ENCODE results near the gene GTF2A2. TPM values are rescaled to one million over a fixed set of nuclear protein-coding genes. Genes with fewer than 3 reads are reported as not detected.

GTF2A2 gene
- total RNA-seq (ENCODE audit: unreplicated experiment), result 105 TPM
- long read RNA-seq, transcript GTF2A2-202 (5 exons, 1,582 nt), result major isoform, 64 of 70 reads
- long read RNA-seq, partial matches to known transcripts, result 0 of 70 reads
- long read RNA-seq, other reads (novel, unspliced or antisense), result 1 of 70 reads

GRCh38 chr15:59656897-59657634 lies at the start of gene GTF2A2:
Gene GTF2A2, minus strand, starts transcription at chr15:59657515. Its CDS starts 5,238 bp downstream, at chr15:59652277.
- DNase-seq, result peak; percentile 96
- no peaks in the 10 kb centered on the region for H3K4me1 Mint-ChIP-seq (ENCODE audit: low read depth, unreplicated experiment)
- H3K9me3 Mint-ChIP-seq (ENCODE audit: unreplicated experiment), result no peaks in the 10 kb centered on the region
- no peak for TF ChIP-seq CTCF (IDR thresholded peaks at IDR 0.05; ENCODE audit: partially characterized antibody, unreplicated experiment)
- H3K27me3 Mint-ChIP-seq (ENCODE audit: unreplicated experiment), result no peaks in the 10 kb centered on the region
- peak within 1 kb of the TSS; percentile 80 for H3K4me3 Mint-ChIP-seq (ENCODE audit: unreplicated experiment)
- peak within 1 kb of the TSS; percentile 30 for H3K27ac Mint-ChIP-seq (ENCODE audit: unreplicated experiment)
- peaks cover 7% of the 10 kb centered on the region for H3K36me3 Mint-ChIP-seq (ENCODE audit: unreplicated experiment)

- DNase-seq, result no peak
- H3K27ac Mint-ChIP-seq (ENCODE audit: unreplicated experiment), result no peak overlapping the region
- no peak overlapping the region for H3K4me3 Mint-ChIP-seq (ENCODE audit: unreplicated experiment)
- no peaks in the 10 kb centered on the region for H3K36me3 Mint-ChIP-seq (ENCODE audit: unreplicated experiment)
- no peaks in the 10 kb centered on the region for H3K27me3 Mint-ChIP-seq (ENCODE audit: unreplicated experiment)
- no peak for TF ChIP-seq CTCF (IDR thresholded peaks at IDR 0.05; ENCODE audit: partially characterized antibody, unreplicated experiment)
- H3K4me1 Mint-ChIP-seq (ENCODE audit: low read depth, unreplicated experiment), result no peaks in the 10 kb centered on the region
- H3K9me3 Mint-ChIP-seq (ENCODE audit: unreplicated experiment), result no peaks in the 10 kb centered on the region
Observed at GRCh38 chr15:59703979-59704796, 46.9 kb upstream of the GTF2A2 start.

GRCh38 chr15:59702351-59702750 lies 45.0 kb upstream of the GTF2A2 start:
- Mint-ChIP-seq H3K4me3 (ENCODE audit: unreplicated experiment) (no peak overlapping the region), H3K36me3 (ENCODE audit: unreplicated experiment) (no peaks in the 10 kb centered on the region), H3K27ac (ENCODE audit: unreplicated experiment) (no peak overlapping the region), H3K9me3 (ENCODE audit: unreplicated experiment) (no peaks in the 10 kb centered on the region), H3K4me1 (ENCODE audit: low read depth, unreplicated experiment) (no peaks in the 10 kb centered on the region), H3K27me3 (ENCODE audit: unreplicated experiment) (no peaks in the 10 kb centered on the region)
- no peak for DNase-seq
- TF ChIP-seq CTCF (IDR thresholded peaks at IDR 0.05; ENCODE audit: partially characterized antibody, unreplicated experiment), result no peak

- Mint-ChIP-seq H3K9me3 (ENCODE audit: unreplicated experiment) (no peaks in the 10 kb centered on the region), H3K27me3 (ENCODE audit: unreplicated experiment) (no peaks in the 10 kb centered on the region), H3K27ac (ENCODE audit: unreplicated experiment) (no peak overlapping the region), H3K4me3 (ENCODE audit: unreplicated experiment) (no peak overlapping the region), H3K4me1 (ENCODE audit: low read depth, unreplicated experiment) (no peaks in the 10 kb centered on the region), H3K36me3 (ENCODE audit: unreplicated experiment) (no peaks in the 10 kb centered on the region)
- DNase-seq, result no peak
- no peak for TF ChIP-seq CTCF (IDR thresholded peaks at IDR 0.05; ENCODE audit: partially characterized antibody, unreplicated experiment)
Observed at GRCh38 chr15:59701880-59702279, 44.6 kb upstream of the GTF2A2 start.

Measured in glutamatergic neuron (in vitro differentiated cells).